WI38 (cell line): Measurements from ENCODE around the gene PRKCZ.

Experiments used
- H3K4me3 ChIP-seq: 2 replicates; pipeline ENCODE4 v1.5.1; 2011; ENCODE audit warnings: low read depth, mild to moderate bottlenecking, control low read depth, low read length
- CTCF ChIP-seq: IDR thresholded peaks from 2 replicates; pipeline ENCODE4 v1.5.1; 2012; ENCODE audit warnings: low read depth, mild to moderate bottlenecking, control low read depth, low read length

PRKCZ gene

GRCh38 chr1:2215329-2215728, 165.1 kb downstream of the PRKCZ start:
- no peak overlapping the region for H3K4me3 ChIP-seq
- no peak for TF ChIP-seq CTCF

GRCh38 chr1:2215909-2216766, 165.9 kb downstream of the PRKCZ start:
- no peak for TF ChIP-seq CTCF

GRCh38 chr1:2216767-2217058, 166.5 kb downstream of the PRKCZ start:
- no peak overlapping the region for H3K4me3 ChIP-seq
- no peak for TF ChIP-seq CTCF

More at GRCh38 chr1:2215909-2216766, 165.9 kb downstream of the PRKCZ start:
- H3K4me3 ChIP-seq = no peak overlapping the region

- no peak for TF ChIP-seq CTCF
- no peak overlapping the region for H3K4me3 ChIP-seq
These were observed 171.1 kb downstream of the PRKCZ start for GRCh38 chr1:2221271-2221670.

GRCh38 chr1:2224170-2224584, 174.0 kb downstream of the PRKCZ start:
- no peak overlapping the region for H3K4me3 ChIP-seq
- no peak for TF ChIP-seq CTCF

- no peak for TF ChIP-seq CTCF
These were observed 174.6 kb downstream of the PRKCZ start for GRCh38 chr1:2224631-2225428.

More at GRCh38 chr1:2224631-2225428, 174.6 kb downstream of the PRKCZ start:
- H3K4me3 ChIP-seq = no peak overlapping the region
